NCI-H146 (cell line): ENCODE measurements around the gene PBX3.

ENCODE experiments used
- DNase-seq: peaks from one replicate; lab custom pipeline; 2025; lab: John Stamatoyannopoulos, UW

The PBX3 gene

DNA sequence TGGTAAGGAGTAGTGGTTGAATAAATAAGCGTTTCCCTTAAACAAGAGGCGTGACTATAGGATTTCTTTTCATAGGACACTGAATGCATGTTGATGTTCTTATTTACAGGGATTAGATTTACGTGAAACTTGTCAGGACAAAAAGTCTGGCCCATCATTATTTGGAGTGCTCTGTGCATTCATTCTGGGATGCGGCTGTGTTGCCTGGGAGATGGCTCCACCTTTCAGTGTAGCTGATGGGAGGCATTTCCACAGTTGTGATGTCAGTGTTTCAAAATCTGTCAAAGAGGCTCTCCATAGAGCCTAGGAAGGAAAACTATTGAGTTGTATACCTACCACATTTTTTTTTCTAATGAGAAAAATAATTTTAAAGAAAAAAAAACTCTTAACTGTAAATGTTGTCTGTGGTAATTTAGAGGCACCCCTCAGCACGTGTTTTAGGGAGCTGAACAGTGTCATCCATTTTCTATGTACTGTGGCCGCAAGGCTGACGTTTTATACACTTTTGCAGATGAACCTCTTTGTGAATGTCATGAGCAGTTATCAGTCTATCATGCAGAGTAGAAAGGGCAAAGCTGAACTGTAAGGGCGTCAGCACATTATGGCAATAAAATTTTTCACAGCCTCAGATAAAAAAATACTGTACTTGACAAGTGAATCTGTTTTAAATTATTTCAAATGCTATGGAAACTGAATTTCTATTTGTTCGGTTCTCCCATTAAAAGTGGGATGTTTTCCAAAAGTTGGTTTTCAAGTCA is 202.7 kb downstream of the PBX3 start:
- no peak for DNase-seq

DNA sequence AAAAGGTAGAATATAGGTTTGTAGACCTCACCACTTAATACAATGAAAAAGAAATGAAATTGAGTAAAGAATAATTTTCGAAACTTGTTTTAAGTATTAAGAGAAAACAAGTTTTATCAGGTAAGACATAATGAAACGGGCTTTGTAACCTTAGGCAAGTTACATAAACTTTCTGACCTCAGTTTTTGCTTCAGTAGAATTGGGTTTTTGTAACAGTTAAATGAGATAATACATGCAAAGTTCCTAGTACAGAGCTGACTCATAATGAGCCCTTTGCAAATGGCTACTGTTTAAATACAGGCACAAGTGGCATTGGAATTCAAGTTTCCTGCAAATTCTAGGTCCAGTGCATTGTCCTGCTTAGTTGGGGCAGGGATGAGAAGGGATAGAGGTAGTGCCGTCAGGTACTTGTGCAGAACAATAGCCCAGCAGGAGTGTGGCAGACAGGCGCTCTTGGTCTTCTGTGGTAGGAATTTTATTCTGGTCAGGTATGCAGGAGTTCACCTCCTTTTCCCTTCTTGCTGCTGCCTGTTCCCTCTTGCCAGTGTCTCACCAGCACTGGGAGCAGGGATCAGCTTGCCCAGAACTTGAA is 203.8 kb downstream of the PBX3 start:
- DNase-seq: no peak

DNA sequence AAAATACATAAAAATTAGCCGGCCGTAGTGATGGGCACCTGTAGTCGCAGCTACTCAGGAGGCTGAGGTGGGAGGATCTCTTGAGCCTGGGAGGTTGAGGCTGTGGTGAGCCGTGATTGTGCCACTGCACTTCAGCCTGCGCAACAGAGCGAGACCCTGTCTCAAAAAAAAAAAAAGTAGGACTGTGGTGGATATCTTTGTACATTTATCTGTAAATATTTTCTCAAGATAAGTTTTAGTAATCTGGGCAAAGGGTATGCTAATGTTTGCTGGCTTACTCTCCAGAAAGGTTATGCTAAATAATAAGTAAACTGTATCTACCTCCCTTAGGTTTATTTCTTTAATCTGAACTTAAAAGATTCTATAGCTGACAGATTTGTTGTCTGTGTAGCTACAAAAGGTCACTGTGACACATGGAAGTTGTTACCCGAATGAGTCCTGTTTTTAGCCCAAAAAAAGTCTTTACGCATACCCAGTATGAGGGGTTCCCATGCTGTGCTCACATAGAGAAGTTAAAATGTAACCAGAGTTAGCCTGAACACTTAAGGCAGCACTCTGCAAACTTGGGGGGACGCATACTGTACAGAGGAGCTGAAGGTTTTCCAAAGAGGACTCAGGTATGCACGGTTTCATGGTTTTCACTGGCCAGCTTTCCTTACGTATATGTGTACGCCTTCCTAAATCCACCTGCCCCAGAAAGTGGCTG is 206.3 kb downstream of the PBX3 start:
- DNase-seq: no peak

DNA sequence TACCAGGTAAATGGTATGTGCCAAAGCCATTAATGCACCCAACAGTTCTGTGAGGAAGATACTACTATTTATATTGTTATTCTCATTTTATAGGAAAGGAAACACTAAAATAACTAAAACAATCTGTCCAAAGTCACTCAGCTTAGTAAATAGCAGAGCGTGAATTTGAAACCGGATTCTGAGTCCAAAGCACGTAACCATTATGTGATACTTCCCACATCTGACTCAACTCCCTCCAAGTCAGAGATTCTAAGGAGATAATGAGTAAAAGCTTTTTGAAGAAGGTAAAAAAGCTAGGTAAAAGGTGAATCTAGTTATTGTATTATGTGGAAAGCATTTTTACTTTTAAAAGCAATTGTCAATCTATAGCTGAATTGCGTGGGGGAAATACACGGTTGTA is 208.9 kb downstream of the PBX3 start:
- no peak for DNase-seq

DNA sequence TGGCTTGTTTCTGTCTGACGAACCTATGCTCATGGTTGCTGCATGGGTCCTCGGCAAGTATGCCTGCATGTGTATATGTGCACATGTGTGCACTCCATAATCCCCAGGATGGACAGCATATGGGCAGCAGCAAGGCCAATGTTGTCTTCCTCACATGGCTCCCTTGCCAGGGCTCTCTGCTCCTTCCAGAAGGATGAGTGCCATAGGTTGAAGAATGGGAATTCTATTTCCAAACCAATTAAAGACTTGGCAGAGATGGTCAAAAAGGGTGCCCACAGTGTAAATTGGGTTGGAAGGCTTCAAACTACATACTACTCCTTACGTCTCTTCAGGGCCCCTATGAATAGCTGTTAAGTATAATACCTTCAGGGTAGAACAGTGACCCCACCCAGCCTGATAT is 212.1 kb downstream of the PBX3 start:
- no peak for DNase-seq

DNA sequence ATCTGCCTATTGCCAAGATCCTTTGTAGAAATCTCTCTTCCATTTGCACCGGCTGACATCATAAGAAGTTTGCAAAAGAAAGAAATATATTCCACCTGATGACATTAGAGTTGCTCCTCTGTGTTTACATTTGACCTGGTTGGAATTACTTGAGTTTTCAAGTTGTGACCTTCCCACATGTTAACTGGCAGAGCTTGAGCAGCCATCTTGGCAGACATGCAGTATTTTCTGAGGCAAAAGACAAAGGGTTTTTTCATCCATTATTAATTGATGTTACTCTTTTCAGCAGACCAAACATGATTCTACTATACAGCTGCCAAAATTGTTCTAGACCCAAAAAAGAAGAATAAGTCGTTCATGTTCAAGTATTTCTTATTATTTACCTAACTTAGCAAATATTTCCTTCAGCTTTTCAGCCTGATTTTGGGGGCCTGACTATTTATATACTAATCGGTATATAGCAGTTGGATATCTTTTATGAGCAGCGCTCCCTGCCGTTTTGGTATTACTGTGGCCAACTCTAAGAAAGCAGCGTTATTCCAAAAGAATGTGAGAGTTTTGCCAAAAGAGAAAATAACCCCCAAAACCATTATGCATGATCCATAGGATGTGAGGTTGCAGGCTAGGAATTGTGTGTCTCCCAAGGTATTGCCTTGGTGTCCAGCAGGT is 212.9 kb downstream of the PBX3 start:
- no peak for DNase-seq

DNA sequence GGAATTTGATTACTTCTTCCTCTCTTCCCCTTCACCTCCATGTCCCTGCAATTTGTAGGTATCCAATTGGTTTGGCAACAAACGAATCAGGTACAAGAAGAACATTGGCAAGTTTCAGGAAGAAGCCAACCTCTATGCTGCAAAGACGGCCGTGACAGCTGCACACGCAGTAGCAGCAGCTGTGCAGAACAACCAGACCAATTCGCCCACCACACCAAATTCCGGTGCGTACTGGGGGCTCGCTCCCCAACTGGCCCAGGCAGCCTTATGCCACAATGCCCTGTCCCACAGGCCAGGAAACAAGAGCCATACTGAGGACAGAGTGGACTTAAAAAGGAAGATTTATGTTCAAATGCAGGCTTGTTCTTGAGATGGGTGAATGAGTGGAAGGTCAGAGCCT is 213.5 kb downstream of the PBX3 start:
- DNase-seq: no peak

DNA sequence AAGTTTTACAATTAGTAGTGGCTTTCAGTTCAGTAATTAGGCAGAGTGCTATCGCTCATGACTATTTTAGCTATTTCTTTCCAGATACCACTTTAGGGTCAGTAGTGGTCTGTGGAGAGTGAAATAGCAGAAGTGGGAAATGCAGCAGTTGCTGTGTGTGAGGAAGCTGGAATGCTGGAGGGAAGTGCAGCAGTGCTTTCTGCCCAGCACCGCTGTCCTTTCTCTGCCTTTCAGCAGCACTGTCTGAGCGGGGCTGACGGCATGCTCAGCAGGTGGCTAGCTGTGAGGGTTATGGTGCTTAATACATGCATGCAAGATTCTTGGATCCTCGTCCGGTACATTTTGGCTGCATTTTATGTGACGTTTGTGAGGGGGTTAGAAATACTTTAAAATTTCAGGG is 213.9 kb downstream of the PBX3 start:
- no peak for DNase-seq

DNA sequence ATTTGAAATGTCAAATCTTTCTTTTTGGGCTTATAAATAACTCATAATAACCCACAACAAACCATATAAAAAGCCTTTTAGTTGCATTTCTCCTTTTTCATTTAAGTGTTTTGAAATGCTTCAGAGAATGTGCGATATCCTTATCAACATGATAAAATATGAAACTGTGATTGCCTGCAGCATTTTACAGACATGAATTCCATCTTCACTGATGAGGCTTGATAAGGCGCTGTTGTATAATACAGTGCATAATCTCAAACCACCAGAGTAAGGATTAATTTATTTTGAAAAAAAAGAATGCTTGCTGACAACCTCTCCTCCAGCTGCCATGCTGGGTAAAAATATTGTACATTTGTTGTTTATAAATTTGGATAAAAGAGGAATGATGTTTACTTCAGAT is 216.8 kb downstream of the PBX3 start:
- DNase-seq: no peak

DNA sequence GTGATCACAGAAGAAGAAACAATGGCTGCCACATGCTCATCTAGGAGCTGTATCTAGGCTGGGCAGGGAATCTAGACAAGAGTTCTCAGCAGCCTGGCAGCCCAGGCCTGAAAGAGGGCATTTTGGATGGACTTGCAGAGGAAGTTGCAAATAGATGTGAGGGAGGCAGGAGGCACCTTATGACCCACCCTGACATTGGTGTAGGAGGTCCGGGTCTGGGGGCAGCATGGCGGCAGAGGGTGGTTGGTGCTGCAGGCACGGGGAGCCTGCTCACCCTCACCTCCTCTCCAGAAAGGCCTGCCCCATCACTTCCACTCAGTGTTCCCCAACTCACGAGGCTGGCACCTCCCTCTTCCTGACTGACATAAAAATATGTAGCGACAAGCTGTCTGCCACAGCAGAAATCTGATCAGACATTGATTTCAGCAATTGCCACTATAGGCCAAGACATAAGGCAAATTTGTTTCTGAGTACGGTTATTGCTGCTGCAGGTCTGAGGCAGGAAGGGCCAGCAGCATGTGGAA is 217.6 kb downstream of the PBX3 start:
- DNase-seq: no peak

DNA sequence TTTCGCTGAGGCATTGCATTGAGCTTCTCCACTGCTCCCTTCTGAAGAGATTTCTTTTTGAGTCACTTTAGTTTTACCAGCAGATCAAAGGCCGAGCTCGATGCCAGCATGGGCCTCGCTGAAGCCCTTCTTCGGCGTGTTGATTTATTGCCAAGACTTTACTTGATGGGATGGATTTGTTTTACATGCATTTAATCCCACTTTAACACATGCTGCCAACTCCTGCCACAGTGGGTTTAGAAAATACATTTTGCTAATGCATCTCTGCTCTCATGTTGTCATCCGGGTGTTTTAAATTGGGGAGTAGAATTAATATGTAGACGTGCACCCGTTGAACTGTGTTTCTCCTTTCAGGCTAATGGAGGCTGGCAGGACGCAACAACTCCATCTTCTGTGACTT is 218.3 kb downstream of the PBX3 start:
- DNase-seq: no peak

DNA sequence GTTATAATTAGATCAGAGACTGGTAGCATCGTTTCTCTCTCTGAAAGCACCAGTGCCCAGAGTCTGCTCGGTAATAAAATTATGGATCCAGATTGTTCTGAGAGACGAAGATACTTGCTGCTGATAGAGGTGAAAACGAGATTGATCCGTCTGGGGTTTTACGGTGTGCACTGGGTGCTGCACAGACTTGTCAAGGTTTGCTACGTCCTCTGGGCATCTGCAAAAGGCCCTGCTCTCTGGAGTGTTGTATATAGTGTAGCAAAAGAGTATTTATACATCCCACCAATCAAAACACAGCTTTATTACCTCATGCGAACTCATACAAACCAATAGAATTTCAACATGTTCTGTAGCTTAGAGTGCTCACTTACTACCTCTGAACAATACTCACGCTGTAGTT is 219.3 kb downstream of the PBX3 start:
- DNase-seq: no peak

DNA sequence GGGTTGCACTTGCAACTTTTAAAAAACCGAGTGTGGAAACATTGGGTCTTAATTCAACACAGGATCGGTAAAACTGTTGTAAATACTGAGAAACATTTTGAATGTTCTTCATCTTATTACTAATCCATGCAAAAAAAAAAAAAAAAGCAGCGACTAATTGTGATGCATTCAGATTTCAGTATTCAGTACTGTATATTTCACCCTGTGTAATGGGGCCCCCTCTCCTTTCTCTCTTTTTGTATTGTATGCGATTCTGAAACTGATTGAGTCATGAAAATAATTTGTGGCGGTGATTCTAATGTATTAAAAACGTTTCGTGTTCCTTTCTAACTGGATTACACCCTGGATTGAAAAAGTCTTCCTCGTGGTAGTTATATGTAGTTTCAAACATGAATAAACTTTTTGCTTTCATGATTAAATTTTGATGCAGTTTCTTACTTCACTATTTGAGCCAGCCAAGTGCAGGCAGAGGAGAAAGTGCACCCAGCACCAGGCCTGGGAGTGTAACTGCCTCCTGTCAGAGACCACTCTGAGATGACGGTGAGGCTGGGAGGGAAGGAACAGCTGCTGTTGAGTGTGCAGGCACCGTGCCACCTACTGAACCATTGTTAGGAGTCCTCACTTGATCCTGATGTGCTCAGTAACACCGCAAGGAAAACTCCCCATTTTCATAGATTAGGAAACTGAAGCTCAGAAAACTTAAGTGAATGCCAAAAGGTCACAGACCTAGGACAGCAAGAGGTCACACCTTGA is 220.0 kb downstream of the PBX3 start:
- no peak for DNase-seq

DNA sequence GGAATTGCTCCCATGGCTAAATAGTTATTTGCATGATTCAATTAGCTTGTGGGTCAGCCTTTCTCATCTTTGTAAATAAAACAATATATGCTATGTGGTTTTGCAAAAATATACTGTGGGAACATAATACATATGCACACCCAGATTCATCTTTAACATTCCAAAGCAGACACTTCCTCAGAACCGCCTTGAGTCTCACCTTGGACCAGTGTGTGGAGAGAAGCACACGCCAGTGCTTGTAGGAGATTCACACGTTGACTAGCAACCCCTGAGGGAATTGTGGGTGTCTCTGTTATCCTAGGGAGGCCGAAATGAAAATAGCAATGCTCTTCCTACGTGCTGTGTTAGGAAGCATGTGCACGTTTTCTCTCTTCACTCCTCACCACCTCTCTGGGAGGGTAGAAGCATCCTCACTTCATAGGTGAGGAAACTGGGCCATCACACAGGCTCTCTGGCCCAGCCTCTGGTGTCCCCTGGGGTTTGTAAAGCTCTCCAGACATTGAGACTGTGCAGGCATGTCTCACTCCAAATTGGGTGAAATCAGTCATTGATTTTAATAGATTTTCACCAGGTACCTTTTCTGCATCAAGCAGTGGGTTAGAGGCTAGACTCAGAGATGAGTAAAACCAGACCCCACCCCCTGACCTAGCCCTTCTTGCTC is 221.7 kb downstream of the PBX3 start:
- no peak for DNase-seq

DNA sequence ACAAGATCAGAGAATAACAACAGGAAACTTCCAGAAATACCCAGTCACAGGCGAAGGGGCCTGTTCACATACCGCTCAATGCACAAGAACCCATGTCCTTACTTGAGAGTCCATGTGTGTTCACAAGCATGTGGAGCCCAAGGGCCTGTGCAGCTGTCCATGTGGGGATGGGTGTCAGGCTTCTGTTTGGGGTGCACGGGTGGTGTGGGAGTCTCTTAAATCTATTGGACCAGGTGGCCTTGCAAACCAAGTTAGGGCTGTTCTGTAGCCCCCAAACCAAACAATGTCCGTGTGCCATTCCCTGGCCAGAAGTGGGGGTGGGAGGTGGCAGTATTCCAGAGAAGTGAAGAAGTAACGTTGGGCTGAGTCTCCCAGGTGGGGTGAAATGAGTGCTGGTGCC is 222.3 kb downstream of the PBX3 start:
- DNase-seq: no peak

DNA sequence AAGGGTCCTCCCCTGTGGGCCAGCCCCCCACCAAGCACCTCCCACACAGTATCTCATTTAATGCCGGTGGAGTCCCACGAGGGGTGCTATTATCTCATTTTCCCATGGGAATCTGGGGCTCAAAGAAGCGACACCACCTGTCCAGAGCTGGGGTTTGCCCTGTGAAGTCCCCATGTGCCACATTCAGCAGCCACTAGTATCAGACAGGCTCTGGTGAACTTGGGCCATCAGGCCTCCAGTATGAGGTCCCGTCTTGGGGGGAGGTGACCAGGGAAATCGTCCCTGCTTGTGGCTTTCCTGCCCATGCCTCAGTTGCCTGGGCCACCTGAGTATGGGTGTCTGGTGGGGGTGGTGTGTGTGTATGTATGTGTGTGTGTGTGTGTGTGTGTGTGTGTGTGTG is 222.7 kb downstream of the PBX3 start:
- no peak for DNase-seq

DNA sequence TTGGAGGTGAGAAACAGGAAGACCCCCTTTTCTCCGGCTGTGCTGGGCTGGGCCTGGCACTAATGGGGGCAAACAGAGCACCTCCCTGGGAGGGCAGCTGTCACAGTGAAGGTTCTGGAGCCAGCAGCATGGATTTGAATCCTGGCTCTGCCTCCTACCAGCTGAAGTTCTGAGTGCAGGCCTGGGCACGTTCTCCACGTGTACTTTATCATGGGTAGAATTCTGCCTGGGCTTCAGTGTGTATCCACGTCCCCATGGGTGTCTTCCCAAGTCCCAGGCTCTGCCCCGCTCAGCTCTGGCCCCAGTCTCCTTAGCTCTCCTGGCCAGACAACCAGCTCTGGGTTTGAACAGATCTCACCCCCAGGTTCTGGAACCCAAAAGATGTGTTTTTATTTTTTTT is 223.2 kb downstream of the PBX3 start:
- no peak for DNase-seq

DNA sequence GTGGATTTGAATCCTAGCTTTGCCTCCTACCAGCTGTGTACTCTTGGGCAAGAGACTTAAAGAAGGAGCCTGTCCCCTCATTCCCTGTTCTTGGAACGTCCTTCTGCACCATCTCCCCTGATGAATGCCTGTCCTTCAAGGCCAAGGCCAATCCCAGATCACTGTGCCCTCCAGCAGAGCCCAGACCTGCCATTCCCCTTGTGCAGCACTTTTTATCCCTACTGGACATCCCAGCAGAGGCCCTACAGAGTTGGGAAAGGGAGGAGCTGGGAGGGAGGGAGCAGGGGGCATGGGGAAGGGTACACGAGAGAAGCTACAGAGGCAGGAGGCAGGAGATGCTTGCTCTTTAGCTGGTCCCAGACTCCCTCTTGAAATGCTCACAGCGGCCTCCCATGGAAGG is 223.9 kb downstream of the PBX3 start:
- no peak for DNase-seq

DNA sequence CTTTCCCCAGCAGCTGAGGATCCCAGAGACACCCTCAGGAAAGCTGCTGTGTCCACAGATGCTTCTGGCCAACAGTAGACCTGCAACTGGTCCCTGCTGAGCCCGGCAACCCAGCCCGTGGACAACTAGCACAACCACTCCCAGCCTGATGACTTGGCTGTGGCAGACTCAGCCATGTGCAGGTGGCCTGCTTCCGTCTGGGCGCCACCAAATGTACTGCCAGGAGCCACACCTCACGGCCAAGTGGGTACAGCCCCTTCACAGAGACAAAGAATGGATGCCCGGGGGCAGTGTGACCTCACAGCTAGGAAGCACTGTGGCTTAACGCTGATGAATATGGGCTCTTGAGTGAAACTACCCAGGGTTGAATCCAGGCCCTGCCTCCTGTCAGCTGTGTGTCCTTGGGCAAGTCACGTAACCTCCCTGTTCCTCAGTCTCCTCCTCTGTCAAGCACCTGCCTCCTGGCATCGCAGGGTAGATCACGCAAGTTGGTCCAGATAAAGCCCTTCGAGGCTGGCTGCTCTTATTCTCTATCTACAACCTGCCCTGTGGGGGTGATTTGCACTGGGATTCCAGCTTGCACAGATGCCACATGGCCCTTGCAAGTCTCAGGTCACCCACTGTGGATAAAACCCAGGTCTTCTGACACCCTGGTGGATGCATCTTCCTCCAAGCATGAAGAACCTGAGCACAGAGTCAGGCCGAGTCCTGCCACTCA is 225.0 kb downstream of the PBX3 start:
- no peak for DNase-seq

DNA sequence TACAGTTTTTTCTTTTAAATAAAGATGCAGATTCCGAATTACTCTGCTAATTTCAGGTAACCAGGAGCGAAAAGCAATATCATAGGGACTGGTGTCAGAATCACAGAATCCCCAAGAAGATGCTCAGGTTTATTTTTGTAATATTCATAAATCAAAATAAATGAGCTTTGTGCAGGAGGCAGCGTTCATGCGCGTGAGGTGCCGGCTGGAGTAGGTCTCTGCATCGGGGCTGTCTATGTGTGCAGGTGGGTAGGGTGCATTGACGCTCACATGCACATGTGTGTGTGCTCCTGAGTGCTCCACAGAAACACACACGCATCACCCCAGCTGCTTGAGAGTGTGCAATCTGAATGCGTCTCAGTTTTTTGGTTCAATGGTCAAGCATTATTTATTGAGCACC is 226.4 kb downstream of the PBX3 start:
- no peak for DNase-seq

DNA sequence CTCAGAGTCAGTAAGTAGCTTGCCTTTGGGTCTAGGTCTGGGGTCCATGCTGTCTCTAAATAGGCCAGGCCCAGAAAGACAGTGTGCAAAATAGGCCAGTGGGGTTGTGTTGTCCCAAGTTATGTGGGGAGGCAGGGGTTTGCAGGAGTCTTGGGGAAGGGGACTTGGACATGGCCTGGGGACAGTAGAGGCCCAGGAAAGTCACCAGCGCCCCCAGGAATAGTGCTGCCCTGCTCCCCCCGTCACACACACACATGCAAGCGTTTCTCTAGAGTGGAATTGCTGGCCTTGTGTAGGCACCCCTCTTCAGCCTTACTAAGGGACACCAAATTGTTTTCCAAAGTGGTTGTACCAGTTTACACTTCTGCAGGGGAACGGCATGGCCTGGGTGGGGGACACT is 227.5 kb downstream of the PBX3 start:
- DNase-seq: no peak
